Superior temporal gyrus (tissue), 1 donor: Measurements from ENCODE around the gene PCSK4.
"Not testable (repeated sequence)": the region's sequence is repeated elsewhere in the genome, so short reads cannot be mapped to it uniquely, and the experiment has no call there.

Source experiments
- DNase-seq: peaks from one replicate; pipeline ENCODE4 v3.0.0-alpha.2; 2016; ENCODE audit errors: extremely low spot score

PCSK4 gene

DNA sequence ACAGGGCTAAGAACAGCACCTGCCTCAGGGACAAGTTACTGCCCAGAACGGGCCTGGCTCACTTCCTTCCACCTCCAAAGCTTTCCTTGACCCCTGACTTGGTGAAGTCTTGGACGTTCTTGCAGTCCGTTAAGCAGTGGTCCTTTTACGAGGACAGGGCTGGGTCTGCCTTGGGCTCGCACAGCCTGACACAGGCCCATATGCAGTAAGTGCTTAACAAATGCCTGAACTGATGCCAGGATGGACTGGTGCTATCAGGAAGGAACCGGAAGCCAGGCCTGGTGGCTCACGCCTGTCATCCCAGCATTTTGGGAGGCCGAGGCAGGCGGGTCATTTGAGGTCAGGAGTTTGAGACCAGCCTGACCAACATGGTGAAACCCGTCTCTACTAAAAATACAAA, 31.9 kb upstream of the PCSK4 start:
- DNase-seq = peak; percentile 7

DNA sequence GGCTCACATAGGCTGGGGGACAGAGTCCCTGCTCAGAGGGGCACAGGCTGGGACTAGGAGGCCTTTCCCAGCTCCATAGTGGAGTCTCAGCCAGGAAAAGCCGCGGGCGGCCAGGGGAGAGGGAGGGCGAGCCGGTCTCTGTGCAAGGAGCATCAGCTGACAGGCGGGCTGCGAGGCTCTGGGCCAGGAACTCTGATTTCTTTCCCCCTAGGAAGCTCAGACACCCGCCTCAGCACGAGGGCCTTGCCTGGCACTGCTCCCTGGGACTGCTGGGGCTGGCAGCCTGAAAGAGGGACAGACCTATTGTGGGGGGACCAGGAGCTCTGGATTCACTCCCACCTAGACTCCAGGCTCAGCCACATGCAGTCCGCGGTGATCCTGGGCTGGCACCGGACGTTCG, 31.5 kb upstream of the PCSK4 start:
- peak; percentile 33 for DNase-seq

DNA sequence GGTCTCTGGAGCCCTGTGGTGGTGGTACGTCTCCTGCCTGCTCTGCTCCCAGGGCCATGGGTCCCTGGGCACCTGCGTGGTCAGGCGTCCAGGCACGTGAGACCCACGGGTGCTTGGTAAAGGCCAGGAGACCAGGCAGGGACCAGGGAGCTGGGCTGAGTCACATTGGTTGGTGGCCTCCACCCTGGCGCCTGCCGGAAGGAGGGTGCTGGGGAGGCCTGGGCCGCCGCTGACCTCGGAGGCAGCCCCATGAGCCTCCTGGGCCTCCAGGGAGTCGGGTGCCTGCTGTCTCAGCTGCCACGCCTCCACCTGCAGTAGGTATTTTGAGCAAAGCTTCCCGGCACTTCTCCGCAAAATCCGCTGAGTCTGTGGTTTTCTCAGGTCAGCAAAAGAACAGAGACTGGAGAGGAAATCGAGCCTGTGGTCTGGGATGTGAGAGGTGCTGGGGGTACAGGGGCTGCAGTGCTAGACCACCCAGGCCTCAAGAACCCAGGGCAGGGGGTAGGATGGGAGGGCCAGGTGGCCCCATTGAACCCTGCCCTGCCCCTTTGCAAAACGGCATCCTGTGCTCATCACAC, 30.1 kb upstream of the PCSK4 start:
- no peak for DNase-seq

DNA sequence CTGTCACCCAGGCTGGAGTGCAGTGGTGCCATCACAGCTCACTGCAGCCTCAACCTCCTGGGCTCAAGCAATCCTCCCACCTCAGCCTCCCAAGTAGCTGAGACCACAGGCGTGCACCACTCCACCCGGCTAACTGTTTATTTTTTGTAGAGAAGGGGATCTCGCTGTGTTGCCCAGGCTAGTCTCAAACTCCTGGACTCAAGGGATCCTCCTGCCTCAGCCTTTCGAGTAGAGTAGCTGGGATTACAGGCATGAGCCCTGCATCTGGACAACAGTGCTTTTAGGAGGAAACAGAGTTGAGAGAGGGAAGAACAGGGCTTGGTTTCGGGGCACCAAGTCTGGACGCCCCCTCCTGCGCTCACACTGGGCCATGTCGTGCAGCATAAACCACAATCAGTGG, 29.7 kb upstream of the PCSK4 start:
- DNase-seq = not testable (repeated sequence)

DNA sequence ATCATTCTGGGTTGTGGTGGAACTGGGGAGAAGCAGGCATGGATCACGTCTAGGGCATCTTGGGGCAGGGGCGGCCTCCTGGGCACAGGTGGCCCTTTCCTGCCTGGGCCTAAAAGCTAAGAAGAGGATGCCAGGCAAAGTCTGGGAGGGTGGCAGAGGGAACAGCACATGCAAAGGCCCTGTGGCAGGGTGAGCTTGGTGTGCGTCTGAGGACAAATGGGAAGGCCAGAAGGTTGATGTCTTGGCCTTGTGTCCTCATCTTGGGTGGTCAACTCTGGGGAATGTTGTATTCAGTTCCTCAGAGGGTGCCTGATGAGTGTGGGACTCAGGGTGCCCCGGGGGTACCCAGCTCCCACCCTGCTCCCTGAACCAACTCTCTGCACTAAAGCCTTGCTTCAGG, 28.3 kb upstream of the PCSK4 start:
- no peak for DNase-seq

DNA sequence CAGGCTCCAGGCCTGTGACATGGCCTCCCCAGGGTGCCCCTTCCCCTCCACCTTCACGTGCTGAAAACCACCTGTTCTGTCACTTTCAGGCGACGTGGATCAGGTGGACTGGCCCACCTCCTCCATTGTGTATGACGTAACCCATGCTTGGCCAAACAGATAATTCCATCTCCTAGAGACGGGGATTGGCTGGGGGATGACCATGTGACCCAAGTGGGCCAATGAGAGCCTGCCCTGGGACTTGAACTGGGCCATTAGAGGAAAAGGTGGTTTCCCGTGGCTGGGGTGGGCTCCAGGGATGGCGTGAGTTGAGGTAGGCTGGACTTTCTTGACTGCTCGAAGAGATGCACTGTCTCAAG, 26.2 kb upstream of the PCSK4 start:
- DNase-seq = no peak

DNA sequence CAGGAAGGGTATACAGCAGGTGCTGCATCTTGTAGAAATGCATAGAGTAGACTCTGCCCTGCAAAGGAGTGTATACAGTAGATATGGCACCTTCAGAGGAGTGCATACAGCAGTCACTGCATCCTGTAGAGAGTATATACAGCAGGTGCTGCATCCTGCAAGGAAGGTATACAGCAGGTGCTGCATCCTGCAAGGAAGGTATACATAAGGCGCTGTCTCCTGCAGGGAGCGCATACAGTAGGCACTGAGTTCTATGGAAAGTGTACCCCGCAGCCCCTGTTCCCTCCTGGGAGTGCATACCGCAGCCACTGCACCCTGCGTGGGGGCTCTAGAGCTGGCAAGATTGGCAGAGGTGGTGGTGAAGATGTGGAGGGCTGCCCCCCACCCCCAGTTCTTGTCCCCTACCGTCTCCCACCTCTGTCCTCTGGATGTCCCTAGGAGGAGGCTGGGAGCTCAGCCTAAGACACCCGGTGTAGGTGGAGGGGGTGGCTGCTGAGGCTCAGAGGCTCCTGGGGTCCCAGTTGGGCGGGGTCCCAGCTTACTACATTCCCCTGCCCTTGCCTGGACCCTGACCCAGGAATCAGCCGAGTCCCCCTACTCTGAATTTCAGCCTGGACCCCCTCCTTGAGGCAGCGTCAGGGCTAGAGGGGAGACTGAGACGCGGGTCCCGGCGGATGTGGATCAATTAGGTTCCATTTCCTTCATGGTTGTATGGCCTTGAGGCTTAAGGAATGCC, 25.0 kb upstream of the PCSK4 start:
- DNase-seq = no peak

DNA sequence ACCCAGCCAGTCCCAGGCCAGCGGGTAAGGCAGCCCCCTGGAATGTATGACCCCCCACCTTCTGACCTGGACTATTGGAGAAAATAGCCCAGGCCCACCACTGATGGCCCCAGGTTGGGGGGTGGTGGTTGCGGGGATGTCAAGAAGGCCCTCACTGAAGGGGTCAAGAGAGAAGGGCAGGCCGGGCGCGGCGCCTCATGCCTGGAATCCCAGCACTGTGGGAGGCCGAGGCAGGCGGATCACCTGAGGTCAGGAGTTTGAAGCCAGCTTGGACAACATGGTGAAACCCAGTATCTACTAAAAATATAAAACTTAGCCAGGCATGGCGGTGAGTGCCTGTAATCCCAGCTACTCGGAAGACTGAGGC, 24.1 kb upstream of the PCSK4 start:
- DNase-seq = no peak

DNA sequence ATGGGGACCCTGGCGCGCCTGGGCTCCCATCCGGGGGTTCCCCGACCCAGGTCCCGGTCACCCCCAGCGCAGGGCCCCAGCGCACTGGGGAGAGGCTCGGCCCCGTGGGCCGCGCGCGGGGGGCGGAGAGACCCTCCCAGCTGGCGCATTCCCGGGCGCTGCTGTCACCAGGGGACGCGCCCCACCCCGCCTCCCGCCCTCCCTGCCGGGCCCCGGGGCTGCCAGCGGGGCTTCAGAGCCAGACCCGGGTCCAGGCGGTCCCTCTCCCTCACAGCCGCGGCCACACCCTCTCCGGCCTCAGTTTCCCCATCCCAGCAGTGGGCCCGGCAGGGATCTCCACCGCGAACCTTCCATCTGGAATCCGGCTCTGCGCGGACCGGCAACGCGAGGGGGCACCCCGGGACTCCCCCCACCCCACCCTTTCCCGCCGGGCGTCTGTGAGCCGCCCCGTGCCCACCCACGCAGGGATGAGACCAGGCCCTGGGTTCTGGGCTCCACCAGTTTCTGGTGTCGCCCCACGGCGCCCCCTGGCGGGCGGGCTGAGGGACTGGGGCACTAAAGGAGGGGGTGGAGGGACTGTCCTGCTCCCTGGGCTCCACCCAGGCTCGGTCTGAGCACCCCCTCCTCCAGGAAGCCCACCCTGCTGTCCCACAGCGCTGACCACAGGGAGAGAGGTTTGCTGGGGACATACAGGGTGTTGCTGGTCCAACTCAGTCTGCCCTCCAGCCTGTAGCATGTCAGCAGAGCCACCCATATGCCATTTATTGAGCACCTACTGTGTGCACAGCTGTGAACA, 23.5 kb upstream of the PCSK4 start:
- no peak for DNase-seq

DNA sequence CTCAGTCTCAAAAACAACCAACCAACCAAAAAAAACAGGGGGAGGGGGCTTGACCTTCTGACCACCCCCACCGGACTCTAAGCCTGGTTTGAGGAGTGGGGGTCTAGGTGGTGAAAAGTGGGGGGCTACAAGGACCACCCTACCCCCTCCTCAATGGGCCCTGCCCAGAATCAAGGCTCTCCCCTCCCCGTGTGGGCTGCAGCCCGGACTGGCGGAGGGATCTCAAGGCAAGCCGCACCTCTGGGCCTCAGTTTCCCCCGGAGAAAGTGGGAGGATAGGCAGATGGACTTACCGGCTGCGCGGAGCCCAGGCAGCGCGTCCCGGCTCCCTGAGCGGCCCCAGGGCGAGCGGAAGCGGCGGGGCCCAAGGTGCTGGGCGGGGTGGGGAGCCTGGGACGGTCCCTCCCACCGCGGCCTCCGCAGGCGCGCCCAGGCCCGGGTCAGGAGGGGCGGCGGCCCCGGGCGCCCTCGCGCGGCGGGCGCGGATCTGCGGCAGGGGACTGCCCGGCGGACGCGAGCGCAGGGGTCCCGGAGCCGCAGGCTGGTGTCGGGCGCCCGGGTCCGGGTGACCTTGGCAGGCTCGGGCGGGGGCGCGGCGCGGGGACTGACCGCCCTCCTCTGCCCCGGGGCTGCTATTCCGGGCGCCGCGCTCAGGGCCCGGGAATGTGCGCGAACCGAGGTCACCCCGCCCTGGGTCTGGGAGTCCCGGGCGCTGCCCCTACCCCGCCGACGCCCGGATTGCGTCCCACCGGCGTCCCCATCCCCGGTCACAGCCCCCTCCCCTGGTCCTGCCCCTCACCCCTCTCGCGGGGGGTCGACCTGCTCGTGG, 22.7 kb upstream of the PCSK4 start, which contains the start of gene ADAMTSL5:
Gene ADAMTSL5 (minus strand): TSS at position 349 of the 828 bp plus-strand sequence. CDS start 2,076 bp downstream, outside the sequence.
- no peak for DNase-seq

DNA sequence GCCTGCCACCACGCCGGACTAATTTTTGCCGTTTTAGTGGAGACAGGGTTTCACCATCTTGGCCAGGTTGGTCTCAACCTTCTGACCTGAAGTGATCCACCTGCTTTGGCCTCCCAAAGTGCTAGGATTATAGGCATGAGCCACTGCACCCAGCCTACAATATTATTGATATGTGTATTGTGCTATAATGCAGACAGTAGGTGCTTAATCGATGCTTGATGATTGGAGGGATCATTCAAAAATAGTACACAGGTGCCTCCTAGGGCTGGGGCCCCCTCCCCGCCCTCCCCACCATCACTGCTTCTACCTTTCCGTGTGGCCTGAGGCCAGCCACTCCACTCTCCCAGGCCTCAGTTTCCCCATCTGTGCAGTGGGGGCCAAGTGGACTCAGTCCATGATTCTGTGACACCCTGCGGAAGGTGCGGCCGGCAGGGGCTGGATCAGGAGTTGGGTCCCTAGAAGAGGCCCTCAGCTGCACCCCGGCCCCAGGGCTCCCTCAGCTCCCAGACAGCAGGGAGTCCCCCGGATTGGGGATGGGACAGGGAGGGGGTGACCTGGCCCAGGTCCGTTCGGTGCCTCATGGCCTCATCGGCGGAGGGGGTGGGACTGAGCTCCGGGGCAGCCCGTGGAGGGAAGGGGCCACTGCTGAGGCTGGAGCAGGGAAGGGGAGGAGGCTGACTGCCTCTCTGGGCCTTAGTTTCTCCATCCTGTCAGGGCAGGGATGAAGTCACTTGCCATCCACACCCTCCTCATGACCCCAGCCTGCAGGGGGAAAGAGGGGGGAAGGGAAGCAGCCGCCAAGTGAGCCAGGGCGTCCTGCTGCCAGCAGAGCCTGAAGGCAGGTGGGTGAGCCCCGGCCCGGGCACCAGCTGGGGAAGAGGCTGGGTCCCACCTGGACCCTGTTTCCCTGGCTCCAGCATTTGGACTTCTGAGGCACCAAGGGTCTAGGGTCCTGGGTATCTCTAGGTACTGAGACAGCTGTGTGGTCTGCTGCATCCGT, 21.5 kb upstream of the PCSK4 start:
- no peak for DNase-seq

DNA sequence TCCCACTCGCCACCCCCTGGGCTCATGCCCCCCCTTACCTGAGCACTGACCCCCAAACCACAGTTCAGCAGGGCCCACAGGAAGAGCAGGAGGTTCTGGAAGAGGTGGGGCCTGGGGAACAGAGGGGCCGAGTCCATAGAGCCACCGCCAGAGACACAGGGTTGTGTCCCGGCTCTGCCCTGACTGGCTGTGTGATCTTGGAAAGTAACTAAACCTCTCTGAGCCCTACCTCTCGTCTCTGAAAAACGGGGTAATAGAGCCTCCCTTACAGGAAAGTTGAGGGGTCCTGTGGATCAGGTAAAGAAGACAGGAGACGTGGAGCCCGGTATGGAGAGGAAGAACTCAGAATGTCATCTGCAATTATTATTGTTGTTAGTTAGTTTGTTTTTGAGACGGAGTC, 20.7 kb upstream of the PCSK4 start:
- no peak for DNase-seq

DNA sequence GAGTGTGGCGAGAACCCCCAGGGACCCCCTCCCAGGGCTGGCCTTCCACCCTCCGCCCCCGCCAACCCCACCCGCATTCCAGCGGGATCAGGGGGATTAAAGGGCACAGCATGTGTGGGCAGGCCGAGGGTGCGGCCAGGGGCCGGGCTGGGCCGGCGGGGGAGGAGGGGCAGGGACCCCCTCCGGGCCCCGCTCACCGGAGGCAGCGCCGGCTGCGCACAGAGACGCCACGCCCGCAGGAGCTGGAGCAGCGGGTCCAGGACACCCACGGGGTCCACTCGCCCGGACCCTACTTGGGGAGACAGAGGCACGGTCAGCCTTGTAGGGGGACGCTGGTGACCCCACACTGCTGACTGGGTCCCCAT, 20.3 kb upstream of the PCSK4 start:
- DNase-seq = no peak

DNA sequence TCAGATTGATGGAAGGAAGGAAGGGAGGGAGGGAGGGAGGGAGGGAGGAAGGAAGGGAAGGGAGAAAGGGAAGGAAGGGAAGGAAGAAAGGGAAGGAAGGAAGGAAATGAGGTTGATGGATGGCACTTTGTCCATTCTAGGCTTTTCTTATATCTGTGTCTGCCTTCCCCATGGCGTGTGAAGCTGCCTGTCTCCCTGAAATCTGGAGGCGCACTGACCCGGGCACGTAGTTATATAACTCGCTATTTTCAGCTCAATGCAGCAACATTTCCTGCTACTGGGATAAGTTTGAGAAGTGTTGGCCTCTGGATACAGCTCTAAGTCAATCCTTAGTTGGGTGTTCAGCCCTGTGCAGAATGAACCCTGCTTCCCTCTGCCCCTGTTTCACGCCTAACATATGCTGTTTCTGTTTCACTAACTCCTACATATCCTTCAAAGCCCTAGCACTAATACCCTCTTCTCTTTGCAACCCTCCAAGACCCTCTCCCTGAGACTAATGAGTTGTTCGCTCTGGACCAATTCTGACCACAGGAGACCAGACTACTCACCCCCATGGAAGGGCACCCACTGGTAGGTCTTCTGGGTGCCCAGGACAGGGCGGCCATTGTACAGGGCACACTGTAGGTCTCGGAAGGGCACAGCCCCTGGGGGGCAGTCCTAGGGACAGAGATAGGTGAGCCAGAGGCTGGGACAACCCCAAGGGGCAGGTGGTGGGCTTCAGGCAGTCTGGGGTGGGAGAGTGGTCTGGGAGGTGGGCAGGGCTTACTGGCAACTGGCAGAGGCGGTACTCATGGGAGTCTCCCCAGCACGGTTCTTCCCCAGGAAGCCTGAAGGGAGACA, 19.7 kb upstream of the PCSK4 start:
- DNase-seq = no peak

DNA sequence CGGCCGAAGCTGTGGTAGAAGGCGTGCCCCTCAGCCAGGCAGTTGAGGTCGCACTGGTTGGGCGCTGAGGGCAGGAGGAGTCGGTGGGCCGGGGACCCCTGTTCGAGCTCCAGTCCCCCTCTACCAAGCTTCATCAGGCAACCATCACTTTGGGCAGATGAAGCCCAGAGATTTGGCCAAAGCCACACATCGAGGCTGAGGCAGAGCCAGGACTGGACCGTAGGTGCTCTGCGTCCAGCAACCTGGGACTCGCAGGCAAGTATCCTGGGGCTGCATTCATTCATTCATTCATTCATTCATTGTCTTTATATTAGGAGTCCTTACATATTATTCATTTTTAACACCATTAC, 18.3 kb upstream of the PCSK4 start:
- no peak for DNase-seq

DNA sequence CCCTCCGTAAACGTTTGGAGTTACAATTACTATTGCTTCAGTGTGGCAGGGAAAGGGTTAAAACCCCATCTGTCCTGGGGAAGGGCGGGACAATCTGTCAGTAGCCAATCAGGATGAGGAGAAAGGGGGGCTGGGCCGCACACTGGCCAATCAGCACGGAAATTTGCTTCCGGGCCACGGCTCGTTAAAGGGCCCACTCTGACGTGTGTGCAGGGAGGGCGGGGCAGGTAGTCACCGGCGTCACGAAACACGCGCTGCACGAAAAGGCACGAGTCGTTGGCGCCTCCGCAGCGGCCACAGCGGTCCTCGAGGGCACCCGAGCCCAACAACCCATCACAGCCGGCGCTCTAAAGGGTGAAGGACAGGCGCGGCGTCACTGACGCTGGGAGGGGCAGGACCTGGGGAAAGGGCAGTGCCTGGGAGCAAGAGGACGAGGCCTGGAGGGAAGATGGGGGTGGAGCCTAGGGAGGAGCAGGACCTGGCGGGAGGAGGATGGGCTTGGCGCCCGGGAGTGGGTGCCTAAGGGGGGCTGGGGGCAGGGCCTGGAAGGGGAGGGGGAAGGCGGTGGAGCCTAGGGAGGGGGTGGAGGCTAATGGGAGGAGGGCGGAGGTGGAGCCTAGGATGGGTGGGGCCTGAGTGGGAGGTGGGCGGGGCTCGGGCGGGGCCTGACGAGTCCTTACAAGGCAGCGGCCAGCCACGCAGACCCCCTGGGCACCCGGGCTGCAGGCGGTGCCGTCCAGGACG, 17.8 kb upstream of the PCSK4 start:
- DNase-seq = peak; percentile 97

DNA sequence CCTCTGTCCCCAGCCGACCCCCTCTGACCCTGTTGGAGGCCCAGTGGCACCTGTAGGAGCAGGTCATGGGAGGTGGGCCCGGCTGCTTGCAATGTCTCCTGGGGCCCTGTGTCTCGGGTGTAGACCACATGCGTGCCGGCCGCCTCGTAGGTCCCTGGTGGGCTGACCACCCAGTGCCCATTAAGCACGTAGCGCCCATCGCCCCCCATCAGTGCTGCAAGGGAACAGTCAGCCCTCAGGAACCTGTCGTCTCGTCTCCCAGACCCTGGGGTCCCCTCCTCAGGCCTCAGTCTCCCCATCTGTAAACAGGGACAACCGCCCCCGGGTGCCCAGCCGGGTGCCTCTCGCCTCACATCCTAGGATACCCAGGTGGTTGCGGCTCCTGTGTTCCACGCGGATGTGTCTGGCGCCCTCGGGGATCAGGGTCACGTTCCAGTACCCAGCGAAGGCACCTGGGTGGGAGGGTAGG, 17.1 kb upstream of the PCSK4 start:
- no peak for DNase-seq

DNA sequence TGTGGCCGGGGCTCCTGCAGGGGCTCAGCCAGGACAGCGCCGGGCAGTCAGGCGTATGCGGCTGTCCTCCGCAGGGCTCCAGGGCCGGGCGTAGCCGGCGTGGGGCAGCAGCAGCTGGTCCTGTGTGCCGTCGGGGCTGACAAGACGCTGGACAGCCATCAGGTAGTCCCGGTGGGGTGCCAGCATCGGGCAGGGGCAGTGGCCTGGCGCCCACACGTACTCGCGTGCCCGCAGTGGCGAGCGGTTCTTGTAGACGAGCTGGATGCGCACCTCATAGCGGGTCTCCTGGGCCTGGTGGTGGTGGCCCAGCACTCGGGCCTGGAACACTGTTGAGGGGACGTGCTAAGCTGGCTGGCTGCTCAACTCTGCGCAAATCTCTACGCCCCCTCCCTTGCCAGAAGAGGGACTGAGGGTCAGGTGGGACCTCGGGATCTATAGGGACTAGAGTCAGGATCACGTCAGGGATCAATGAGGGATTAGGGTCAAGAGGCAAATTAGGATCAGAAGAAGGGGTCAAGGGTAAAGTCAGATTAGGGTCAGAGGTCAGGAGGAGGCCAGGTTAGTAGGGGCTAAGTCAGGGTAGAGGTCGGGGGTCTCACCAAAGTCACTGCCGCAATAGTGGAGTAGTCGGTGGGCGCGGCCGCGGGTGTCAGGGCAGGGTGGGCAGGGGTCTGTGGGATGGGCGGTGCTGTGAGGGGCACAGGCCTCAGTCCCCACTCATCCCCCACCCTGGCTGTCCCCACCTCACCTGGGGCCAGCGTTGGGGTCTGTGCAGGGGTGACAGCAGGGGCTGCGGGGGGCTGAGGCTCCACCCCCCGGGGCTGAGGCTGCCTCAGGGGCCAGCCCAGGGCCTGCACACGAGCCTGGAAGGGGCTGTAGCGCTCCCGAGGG, 16.1 kb upstream of the PCSK4 start:
- no peak for DNase-seq
